PC-3 (cell line): ENCODE measurements around the gene COMMD7. TPM values are rescaled to one million over a fixed set of nuclear protein-coding genes. Genes with fewer than 3 reads are reported as not detected.

Experiments
- ATAC-seq: fragments of 200-7000 bp; cut with Tn5 transposase; 2 replicates; pipeline ENCODE4 v1.9.1; 2020; ENCODE audit warnings: mild to moderate bottlenecking, moderate library complexity
- BruUV-seq: library from RNA; stranded (reverse); fragments of 400-500 nt; replicated peaks from 2 replicates; lab custom pipeline; 2021; lab: Mats Ljungman, UMichigan
- CTCF ChIA-PET: fragments of 300-600 bp; sonication (Branson Sonifier 250); formaldehyde crosslinking; loops from one replicate; lab custom pipeline; 2022; ENCODE audit warnings: antibody characterized with exemption; lab: Charles Lee
- POLR2A ChIA-PET: fragments of 300-600 bp; sonication (Branson Sonifier 250); formaldehyde crosslinking; loops from one replicate; lab custom pipeline; 2022; ENCODE audit warnings: antibody characterized with exemption; ENCODE audit not compliant: unreplicated experiment; lab: Charles Lee
- DNase-seq: peaks from one replicate; pipeline ENCODE4 v3.0.0-alpha.2; 2015
- H2AFZ ChIP-seq: fragments of 300-600 bp; sonication (generic); 2 replicates; pipeline ENCODE4 v1.6.0; 2016; ENCODE audit warnings: antibody characterized with exemption, low read length
- H3F3A ChIP-seq: fragments of 300-600 bp; sonication (generic); one replicate; pipeline ENCODE4 v1.6.0; 2017; ENCODE audit warnings: antibody characterized with exemption, low read length, control low read depth, mild to moderate bottlenecking; ENCODE audit not compliant: unreplicated experiment
- H3K27ac ChIP-seq: fragments of 300-600 bp; sonication (generic); 2 replicates; pipeline ENCODE4 v1.5.1; 2016; ENCODE audit warnings: mild to moderate bottlenecking, low read length
- H3K27me3 ChIP-seq: fragments of 300-600 bp; sonication (generic); 2 replicates; pipeline ENCODE4 v1.6.1; 2016; ENCODE audit warnings: low read length, mixed read lengths
- H3K36me3 ChIP-seq: fragments of 300-600 bp; sonication (generic); 2 replicates; pipeline ENCODE4 v1.6.1; 2016; ENCODE audit warnings: low read depth, mixed run types, low read length, mixed read lengths
- H3K4me1 ChIP-seq: fragments of 300-600 bp; sonication (generic); 2 replicates; pipeline ENCODE4 v1.5.1; 2016; ENCODE audit warnings: low read length; ENCODE audit not compliant: insufficient read depth
- H3K4me2 ChIP-seq: fragments of 300-600 bp; sonication (generic); 2 replicates; pipeline ENCODE4 v1.6.0; 2016; ENCODE audit warnings: low read length
- H3K4me3 ChIP-seq: fragments of 300-600 bp; sonication (generic); 2 replicates; pipeline ENCODE4 v1.5.1; 2016; ENCODE audit warnings: mild to moderate bottlenecking, low read length, mixed read lengths
- H3K79me2 ChIP-seq: fragments of 300-600 bp; sonication (generic); 2 replicates; pipeline ENCODE4 v1.6.1; 2017; ENCODE audit warnings: low read length, mixed read lengths
- H3K9ac ChIP-seq: fragments of 300-600 bp; sonication (generic); 2 replicates; pipeline ENCODE4 v1.6.0; 2016; ENCODE audit warnings: mild to moderate bottlenecking, low read length
- H3K9me2 ChIP-seq: fragments of 300-600 bp; sonication (generic); replicated peaks from 2 replicates; pipeline ENCODE4 v1.6.1; 2016; ENCODE audit warnings: mixed run types, low read length, mixed read lengths
- H3K9me3 ChIP-seq: fragments of 300-600 bp; sonication (generic); 2 replicates; pipeline ENCODE4 v1.6.1; 2016; ENCODE audit warnings: low read length, mixed read lengths
- H4K20me1 ChIP-seq: fragments of 300-600 bp; sonication (generic); 2 replicates; pipeline ENCODE4 v1.6.1; 2016; ENCODE audit warnings: low read length, mixed read lengths
- CTCF ChIP-seq: fragments of 300-600 bp; sonication (generic); conservative IDR thresholded peaks from 2 replicates; pipeline ENCODE4 v1.5.1; 2017; ENCODE audit warnings: antibody characterized with exemption, low read depth, mild to moderate bottlenecking, low read length
- EZH2 ChIP-seq: fragments of 300-600 bp; sonication (generic); IDR thresholded peaks from one replicate; pipeline ENCODE4 v1.6.1; 2017; ENCODE audit warnings: antibody characterized with exemption, mild to moderate bottlenecking, low read length; ENCODE audit not compliant: unreplicated experiment
- EZH2phosphoT487 ChIP-seq: fragments of 300-600 bp; sonication (generic); IDR thresholded peaks from 2 replicates; pipeline ENCODE4 v1.6.1; 2018; ENCODE audit warnings: mild to moderate bottlenecking, antibody characterized with exemption, low read length, borderline replicate concordance
- intact Hi-C: fragments of 100-400 bp; cut with micrococcal nuclease; formaldehyde crosslinking; loops from 2 replicates; pipeline ENCODE4 v1.9.0; 2023
- total RNA-seq: library from RNA; depleted of rRNA; stranded (reverse); fragments of >200 nt; gene quantifications from 2 replicates; pipeline ENCODE4 v1.2.3, GENCODE V29; 2014

The COMMD7 gene
- total RNA-seq, 1 experiment from 2014 or later, result 33.5 TPM

DNA sequence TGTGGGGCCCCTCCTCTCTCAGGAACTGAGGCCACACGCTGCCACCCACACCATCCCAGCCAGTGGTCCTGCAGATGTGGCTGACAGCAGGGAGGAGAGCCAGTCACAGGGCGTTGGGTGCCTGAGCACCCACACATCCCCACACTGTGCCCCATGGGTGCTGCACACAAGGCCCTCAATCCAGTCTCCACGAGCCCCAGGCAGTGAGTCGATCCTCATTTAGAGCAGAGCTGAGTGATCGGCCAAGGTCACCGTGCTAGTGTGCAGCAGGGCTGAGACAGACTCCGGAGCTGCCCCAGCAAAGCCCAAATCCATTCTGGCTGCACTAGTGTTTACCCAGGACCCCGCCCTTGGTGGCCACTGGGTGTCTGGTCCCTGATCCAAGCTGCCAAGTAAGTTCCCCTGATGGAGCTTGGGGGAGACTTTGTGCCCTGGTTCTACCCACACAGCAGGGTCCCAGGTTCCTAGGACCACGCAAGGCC, 78.5 kb downstream of the COMMD7 start:
- H3K27ac ChIP-seq, result no peak overlapping the region

DNA sequence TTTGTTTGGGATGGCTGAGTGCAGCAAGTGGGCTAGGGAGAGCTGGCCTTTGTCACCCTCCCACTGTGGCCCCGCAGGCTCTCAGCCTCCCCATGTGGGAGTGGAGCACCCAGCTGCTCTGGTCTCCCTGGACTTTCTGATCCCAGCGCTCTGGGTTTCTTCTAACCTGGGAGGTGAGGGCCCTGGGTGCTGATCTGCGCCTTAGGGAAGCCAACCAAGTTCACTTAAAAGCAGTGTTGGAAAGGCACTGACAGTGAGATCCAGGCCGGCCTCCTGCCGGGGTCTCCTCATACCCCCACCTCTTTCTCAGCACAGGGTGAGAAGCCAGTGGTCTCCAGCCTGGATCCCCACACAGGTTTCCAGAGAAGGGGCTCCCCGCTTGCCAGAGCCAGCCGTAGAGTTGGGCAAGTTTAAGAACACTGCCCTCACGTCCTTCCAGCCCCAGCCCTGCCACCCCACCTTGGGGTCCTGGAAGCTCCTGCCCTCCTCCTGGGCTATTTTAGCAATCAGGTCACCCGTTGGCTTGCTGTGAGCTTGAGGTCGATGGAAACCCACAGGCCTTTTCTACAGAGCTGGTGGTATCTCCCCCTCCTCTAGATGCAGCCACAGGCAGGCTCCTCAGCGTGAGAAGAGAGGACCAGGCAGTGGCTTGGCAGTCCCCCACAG, 79.1 kb downstream of the COMMD7 start:
- ChIA-PET POLR2A (no interaction called here), CTCF (no interaction called here)
- H3K9ac ChIP-seq, result no peak overlapping the region
- no peak overlapping the region for H2AFZ ChIP-seq
- no peaks in the 10 kb centered on the region for H3K4me1 ChIP-seq
- H3F3A ChIP-seq, result no peaks in the 10 kb centered on the region
- no peaks in the 10 kb centered on the region for H3K27me3 ChIP-seq
- H3K4me2 ChIP-seq, result no peak overlapping the region
- no peaks in the 10 kb centered on the region for H3K79me2 ChIP-seq
- no peak overlapping the region for H3K27ac ChIP-seq
- no peaks in the 10 kb centered on the region for H3K9me3 ChIP-seq
- no peaks in the 10 kb centered on the region for H4K20me1 ChIP-seq
- BruUV-seq, result no TSS peak
- no peak overlapping the region for H3K4me3 ChIP-seq
- DNase-seq, result no peak
- H3K9me2 ChIP-seq, result no peaks in the 10 kb centered on the region
- intact Hi-C loops, result no loop called here
- no peaks in the 10 kb centered on the region for H3K36me3 ChIP-seq
- TF ChIP-seq EZH2phosphoT487, result no peak
- no peak for TF ChIP-seq CTCF
- TF ChIP-seq EZH2, result no peak
- no peak for ATAC-seq

More for the DNA sequence above, 78.5 kb downstream of the COMMD7 start:
- no peak overlapping the region for H2AFZ ChIP-seq
- intact Hi-C loops, result no loop called here
- H3K4me2 ChIP-seq, result no peak overlapping the region
- H3K9me2 ChIP-seq, result no peaks in the 10 kb centered on the region
- H3F3A ChIP-seq, result no peaks in the 10 kb centered on the region
- POLR2A ChIA-PET, result no interaction called here
- H3K4me3 ChIP-seq, result no peak overlapping the region
- CTCF ChIA-PET, result no interaction called here
- H4K20me1 ChIP-seq, result no peaks in the 10 kb centered on the region
- BruUV-seq, result no TSS peak
- ATAC-seq (peak; percentile 41), DNase-seq (no peak)
- H3K36me3 ChIP-seq, result no peaks in the 10 kb centered on the region
- no peaks in the 10 kb centered on the region for H3K4me1 ChIP-seq
- H3K27me3 ChIP-seq, result no peaks in the 10 kb centered on the region
- H3K9ac ChIP-seq, result no peak overlapping the region
- H3K79me2 ChIP-seq, result no peaks in the 10 kb centered on the region
- no peaks in the 10 kb centered on the region for H3K9me3 ChIP-seq
- TF ChIP-seq CTCF (no peak), EZH2phosphoT487 (no peak)

GRCh38 chr20:32663335-32664011, 79.8 kb downstream of the COMMD7 start:
- H4K20me1 ChIP-seq, result no peaks in the 10 kb centered on the region
- no peak overlapping the region for H2AFZ ChIP-seq
- no peaks in the 10 kb centered on the region for H3K9me2 ChIP-seq
- no peak overlapping the region for H3K27ac ChIP-seq
- H3K27me3 ChIP-seq, result no peaks in the 10 kb centered on the region
- intact Hi-C loops, result no loop called here
- no peak for ATAC-seq
- CTCF ChIA-PET, result no interaction called here
- TF ChIP-seq EZH2phosphoT487 (no peak), EZH2 (no peak), CTCF (no peak)
- POLR2A ChIA-PET, result no interaction called here
- H3K36me3 ChIP-seq, result no peaks in the 10 kb centered on the region
- no peak for DNase-seq
- no TSS peak for BruUV-seq
- no peaks in the 10 kb centered on the region for H3F3A ChIP-seq
- H3K9me3 ChIP-seq, result no peaks in the 10 kb centered on the region
- H3K9ac ChIP-seq, result no peak overlapping the region
- H3K4me1 ChIP-seq, result no peaks in the 10 kb centered on the region
- H3K4me3 ChIP-seq, result no peak overlapping the region
- H3K4me2 ChIP-seq, result no peak overlapping the region
- no peaks in the 10 kb centered on the region for H3K79me2 ChIP-seq
